Tibial artery (tissue), 4 donors: ENCODE data around the gene SEPTIN5.
A peak's percentile ranks its signal among the peaks of the same experiment; 100 is the strongest.

Experiments
- DNase-seq, 2 donors: peaks; one replicate each; pipeline ENCODE4 v3.0.0-alpha.2; 2019
- H3K27ac ChIP-seq, 2 donors: fragments of 200-600 bp; sonication (generic) in 1 of 2; 1 replicate in 1 of 2; 2 replicates in 1 of 2; pipeline ENCODE4 v1.5.1; 2018 to 2019; ENCODE audit warnings: mild to moderate bottlenecking in 1 of 2
- H3K27me3 ChIP-seq, 2 donors: fragments of 200-600 bp; sonication (generic) in 1 of 2; one replicate each; pipeline versions ENCODE4 v1.5.1 to v1.6.0; 2016 to 2019
- H3K36me3 ChIP-seq, 3 donors: fragments of 200-600 bp; sonication (generic) in 2 of 3; one replicate each; pipeline ENCODE4 v1.5.1; 2016 to 2019; ENCODE audit warnings: mild to moderate bottlenecking in 2 of 3
- H3K4me1 ChIP-seq, 4 donors: fragments of 200-600 bp; sonication (generic) in 2 of 4; 1 replicate in 3 of 4; 2 replicates in 1 of 4; pipeline ENCODE4 v1.5.1; 2016 to 2019
- H3K4me3 ChIP-seq, 2 donors: fragments of 200-600 bp; sonication (generic) in 1 of 2; 1 replicate in 1 of 2; 2 replicates in 1 of 2; pipeline ENCODE4 v1.5.1; 2018 to 2019; ENCODE audit warnings: mild to moderate bottlenecking in 2 of 2
- H3K9me3 ChIP-seq, 3 donors: fragments of 200-600 bp; sonication (generic) in 1 of 3; one replicate each; pipeline ENCODE4 v1.5.1; 2016 to 2019
- CTCF ChIP-seq, 2 experiments: fragments of 200-600 bp in 1 of 2; fragments of 450-650 bp in 1 of 2; IDR thresholded peaks; one replicate each; pipeline ENCODE4 v1.5.1; 2017 to 2019; ENCODE audit warnings: antibody characterized with exemption in 2 of 2, mild to moderate bottlenecking in 1 of 2, moderate library complexity in 1 of 2
- intact Hi-C: fragments of 100-400 bp; cut with DNase I; formaldehyde crosslinking; loops from one replicate; pipeline ENCODE4 v1.15.0; 2023; ENCODE audit warnings: low total_unique reads

Gene SEPTIN5

GRCh38 chr22:19713245-19713644, 1.1 kb upstream of the SEPTIN5 start:
- H3K36me3 ChIP-seq = no peaks in the 10 kb centered on the region
- H3K9me3 ChIP-seq = no peaks in the 10 kb centered on the region
- H3K27me3 ChIP-seq = peaks cover 0 to 20% of the 10 kb centered on the region in 2 donors
- TF ChIP-seq CTCF (IDR thresholded peaks at IDR 0.05) = no peak
- H3K4me3 ChIP-seq = no peak overlapping the region
- DNase-seq = no peak
- intact Hi-C loops = loop anchor here (10.0 kb wide), 1 partner anchor 418 kb away; the partner anchor contains the start of gene CLTCL1
- H3K4me1 ChIP-seq = peaks cover 0 to 30% (median 21%) of the 10 kb centered on the region in 4 donors
- no peak overlapping the region for H3K27ac ChIP-seq

GRCh38 chr22:19713650-19714311, 522 bp upstream of the SEPTIN5 start:
- H3K9me3 ChIP-seq = no peaks in the 10 kb centered on the region
- intact Hi-C loops = loop anchor here (10.0 kb wide), 1 partner anchor 419 kb away; the partner anchor contains the start of gene CLTCL1
- no peak overlapping the region for H3K27ac ChIP-seq
- H3K27me3 ChIP-seq = peaks cover 0 to 16% of the 10 kb centered on the region in 2 donors
- peaks cover 0 to 36% (median 26%) of the 10 kb centered on the region in 4 donors for H3K4me1 ChIP-seq
- H3K36me3 ChIP-seq = no peaks in the 10 kb centered on the region
- TF ChIP-seq CTCF (IDR thresholded peaks at IDR 0.05) = no peak
- H3K4me3 ChIP-seq = peak overlapping the region; percentile 51 to 75
- DNase-seq = no peak

GRCh38 chr22:19715188-19715930, 1.1 kb downstream of the SEPTIN5 start:
- Histone ChIP-seq H3K4me1 (peaks cover 0 to 46% (median 38%) of the 10 kb centered on the region in 4 donors), H3K27ac (no peak overlapping the region), H3K9me3 (no peaks in the 10 kb centered on the region), H3K27me3 (peaks cover 0 to 16% of the 10 kb centered on the region in 2 donors), H3K36me3 (peaks cover 0 to 4% (median 3%) of the 10 kb centered on the region in 3 donors), H3K4me3 (peak overlapping the region in 1 of 2 donors; percentile 75)
- no peak for DNase-seq
- intact Hi-C loops = loop anchor here (5.0 to 10.0 kb wide), 3 partner anchors 38 to 421 kb away; partner anchors contain the start of genes CDC45, CLTCL1 and UFD1
- TF ChIP-seq CTCF (IDR thresholded peaks at IDR 0.05) = no peak

GRCh38 chr22:19716041-19716828, 1.9 kb downstream of the SEPTIN5 start:
- intact Hi-C loops = loop anchor here (5.0 to 10.0 kb wide), 3 partner anchors 39 to 421 kb away; partner anchors contain the start of genes CDC45, CLTCL1 and UFD1
- peaks cover 0 to 12% (median 12%) of the 10 kb centered on the region in 3 donors for H3K36me3 ChIP-seq
- no peak overlapping the region for H3K4me3 ChIP-seq
- no peak for DNase-seq
- H3K4me1 ChIP-seq = peaks cover 0 to 46% (median 38%) of the 10 kb centered on the region in 4 donors
- H3K27ac ChIP-seq = no peak overlapping the region
- H3K27me3 ChIP-seq = peaks cover 0 to 16% of the 10 kb centered on the region in 2 donors
- no peaks in the 10 kb centered on the region for H3K9me3 ChIP-seq
- no peak for TF ChIP-seq CTCF (IDR thresholded peaks at IDR 0.05)

GRCh38 chr22:19716829-19717105, 2.5 kb downstream of the SEPTIN5 start:
- peaks cover 0 to 16% of the 10 kb centered on the region in 2 donors for H3K27me3 ChIP-seq

More at GRCh38 chr22:19716829-19717105, 2.5 kb downstream of the SEPTIN5 start:
- Histone ChIP-seq H3K36me3 (peaks cover 0 to 18% (median 16%) of the 10 kb centered on the region in 3 donors), H3K4me1 (peaks cover 0 to 46% (median 38%) of the 10 kb centered on the region in 4 donors), H3K4me3 (no peak overlapping the region), H3K9me3 (no peaks in the 10 kb centered on the region), H3K27ac (no peak overlapping the region)
- intact Hi-C loops = loop anchor here (5.0 to 10.0 kb wide), 3 partner anchors 39 to 422 kb away; partner anchors contain the start of genes CDC45, CLTCL1 and UFD1
- no peak for DNase-seq
- TF ChIP-seq CTCF (IDR thresholded peaks at IDR 0.05) = no peak
